Measurements from ENCODE around the gene SNTG2. TPM values are rescaled to one million over a fixed set of nuclear protein-coding genes. Genes with fewer than 3 reads are reported as not detected.

The SNTG2 gene
- total RNA-seq, 1 donor from 2014 or later: 2.7 TPM

DNA sequence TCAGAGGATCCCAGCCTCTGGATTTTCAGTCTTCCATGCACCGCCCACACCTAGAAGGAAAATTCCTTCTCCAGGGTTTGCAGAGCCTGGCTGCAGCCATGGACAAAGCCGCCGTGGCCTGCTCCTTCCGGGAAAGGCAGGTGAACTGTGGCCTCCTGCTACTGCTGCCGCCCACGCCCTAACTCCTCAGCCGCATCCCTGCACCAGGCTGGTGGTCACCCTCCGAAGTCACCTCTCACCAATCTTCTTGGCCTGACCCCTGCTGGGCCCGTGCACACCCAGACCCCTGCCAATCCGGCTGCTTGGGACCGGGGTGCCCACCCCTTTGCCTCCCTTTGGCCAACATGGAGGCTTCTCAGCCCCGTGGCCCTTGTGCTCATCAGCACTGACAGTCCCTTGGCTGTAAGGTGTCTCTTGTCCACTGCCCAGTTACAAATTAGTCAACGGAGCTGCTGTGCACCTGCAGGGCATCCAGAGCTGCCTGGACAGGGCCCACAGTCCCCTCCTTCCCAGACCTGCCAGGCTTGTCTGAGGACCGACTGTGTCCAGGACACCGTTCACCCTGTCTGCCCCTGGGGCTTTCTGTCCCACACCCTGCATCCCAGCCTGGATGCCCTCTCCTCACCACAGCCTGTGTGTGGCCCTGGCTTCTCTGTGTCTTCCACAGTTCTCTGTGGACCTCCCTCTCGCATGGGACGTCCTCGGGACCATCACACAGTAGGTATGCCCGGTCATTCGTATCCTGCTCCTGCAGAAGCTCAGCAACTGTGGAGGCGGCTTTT lies 332.6 kb downstream of the SNTG2 start:
- DNase-seq: no peak

DNA sequence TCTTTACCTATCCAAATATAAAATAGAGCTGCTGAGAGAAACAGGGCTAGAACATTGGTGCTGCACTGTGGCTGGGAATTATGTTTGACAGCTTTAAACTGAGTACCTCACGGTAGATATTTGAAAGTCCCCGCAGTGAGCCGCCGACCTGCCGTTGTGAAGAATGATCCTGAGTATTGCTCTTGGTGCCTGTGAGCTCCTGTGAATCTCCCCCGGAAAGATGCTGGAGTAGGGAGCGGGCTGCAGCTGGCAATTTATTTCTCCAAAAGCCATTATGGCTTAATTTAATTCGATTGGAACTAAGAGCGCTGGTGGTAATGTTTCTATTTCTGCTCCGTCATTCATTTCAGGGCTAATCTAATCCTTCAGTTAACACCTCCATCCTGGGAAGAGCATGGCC lies 333.2 kb downstream of the SNTG2 start:
- DNase-seq: no peak

DNA sequence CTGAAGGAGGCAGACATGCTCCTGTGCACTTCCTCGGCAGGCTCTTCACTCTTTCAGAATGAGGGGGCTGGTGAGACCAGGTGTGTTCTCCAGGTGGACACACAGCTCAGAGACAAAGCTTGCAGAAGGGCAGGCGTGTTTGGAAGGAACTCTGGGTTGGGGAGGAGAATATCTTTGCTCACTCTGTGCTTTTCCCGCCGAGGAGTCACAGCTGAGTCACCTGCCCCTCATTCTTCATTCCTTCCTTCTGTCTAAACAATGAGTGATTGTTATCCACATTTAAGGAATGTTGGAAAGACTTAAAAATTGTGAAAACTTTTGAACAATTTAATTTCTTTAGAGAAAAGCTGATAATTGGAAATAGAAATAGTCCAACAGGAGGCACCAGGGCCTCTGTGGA lies 336.3 kb downstream of the SNTG2 start:
- no peak for DNase-seq

DNA sequence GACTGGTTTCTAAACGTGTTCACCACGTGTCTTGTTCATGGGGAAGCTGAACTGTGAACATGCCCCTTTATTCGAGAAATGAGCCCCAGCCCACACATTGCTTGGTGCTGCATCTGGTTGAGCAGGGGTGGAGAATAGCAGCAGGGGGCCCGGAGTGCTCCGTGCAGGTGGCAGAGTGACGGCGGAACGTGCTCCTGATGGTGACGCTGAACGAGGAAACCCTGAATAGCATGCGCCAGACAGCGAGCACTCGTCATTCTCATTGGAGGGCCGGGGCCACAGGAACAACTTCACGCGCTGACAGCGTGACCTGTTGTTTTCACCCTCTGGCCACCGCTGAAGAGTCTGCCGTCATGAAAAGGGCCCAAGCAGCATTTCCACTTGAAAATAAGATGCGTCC lies 336.8 kb downstream of the SNTG2 start:
- no peak for DNase-seq

DNA sequence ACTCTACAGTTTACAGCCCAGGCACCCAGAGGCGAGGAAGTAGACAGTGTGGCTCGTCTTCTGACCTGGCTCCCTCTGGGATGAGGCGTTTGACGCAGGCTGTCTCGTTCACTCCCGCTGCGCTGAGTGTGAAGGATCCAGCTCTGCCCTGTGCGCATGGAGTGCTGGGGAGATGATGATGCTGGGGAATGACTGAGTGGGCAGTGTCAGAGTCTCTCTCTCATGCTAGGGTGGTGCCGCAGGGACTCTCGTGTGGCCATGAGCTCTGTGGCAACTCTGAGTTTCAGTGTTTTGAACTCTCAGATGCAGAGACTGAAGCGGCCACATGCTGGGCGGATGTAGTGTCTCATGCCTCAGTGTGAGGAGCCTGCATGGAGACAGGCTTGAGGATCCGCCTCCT lies 344.3 kb downstream of the SNTG2 start:
- no peak for DNase-seq

DNA sequence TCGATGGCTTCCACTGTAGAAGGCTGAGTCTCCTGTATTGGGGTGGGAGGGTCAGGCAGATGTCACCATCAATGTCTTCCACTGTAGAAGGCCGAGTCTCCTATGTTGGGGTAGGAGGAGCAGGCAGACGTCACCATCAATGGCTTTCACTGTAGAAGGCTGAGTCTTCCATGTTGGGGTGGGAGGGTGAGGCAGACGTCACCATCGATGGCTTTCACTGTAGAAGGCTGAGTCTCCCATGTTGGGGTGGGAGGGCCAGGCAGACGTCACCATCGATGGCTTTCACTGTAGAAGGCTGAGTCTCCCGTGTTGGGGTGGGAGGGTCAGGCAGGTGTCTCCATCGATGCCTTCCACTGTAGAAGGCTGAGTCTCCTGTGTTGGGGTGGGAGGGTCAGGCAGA lies 345.1 kb downstream of the SNTG2 start:
- no peak for DNase-seq

DNA sequence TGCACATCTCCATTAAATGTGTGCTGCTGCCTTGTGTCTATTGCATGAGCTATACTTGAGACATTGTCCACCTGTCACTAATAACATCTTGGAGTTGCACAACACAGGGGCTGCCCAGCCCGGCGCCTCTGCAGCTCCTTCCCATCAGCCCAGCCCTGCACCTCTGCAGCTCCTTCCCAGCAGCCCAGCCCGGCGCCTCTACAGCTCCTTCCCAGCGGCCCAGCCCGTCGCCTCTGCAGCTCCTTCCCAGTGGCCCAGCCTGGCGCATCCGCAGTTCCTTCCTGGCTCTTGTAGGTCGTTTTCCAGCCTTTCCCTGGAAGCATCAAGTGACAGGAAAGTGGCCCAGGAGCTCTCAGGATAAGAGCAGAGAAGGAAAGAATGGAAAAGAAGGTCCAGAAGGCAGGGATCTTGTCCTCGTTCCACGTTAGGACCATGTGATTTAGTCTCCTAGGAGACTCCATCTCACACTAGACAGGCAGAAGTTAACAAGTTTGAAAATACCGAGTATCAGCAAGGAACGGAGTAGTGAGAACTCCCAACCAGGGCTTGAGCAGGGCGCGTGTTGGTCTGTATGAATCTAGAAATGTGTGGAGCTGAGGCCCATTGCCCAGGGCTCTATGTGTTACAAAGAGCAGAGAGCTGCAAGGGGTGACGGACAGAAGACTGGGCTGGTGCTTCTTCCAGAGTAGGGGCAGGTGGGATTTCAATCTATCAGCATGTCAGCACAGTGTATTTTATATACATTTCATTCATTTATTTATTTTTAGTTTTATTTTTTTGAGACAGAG lies 346.9 kb downstream of the SNTG2 start:
- no peak for DNase-seq

DNA sequence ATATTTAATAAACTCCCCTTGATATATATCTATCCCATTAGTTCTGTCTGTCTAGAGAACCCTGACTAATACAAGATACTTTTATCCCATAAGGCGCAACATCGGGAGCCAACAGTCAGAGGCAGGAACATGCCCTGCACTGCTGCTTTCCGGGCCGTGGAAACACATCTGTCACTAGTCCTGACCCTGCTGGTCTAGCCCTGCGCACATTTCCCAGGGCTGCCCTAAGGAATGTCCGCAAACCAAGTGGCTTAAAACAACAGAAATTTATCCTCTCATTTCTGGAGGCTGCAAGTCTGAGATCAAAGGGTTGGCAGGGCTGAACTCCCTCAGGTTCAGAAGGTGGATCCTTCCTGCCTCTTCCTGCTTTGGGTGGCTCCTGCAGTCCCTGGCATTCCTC lies 348.4 kb downstream of the SNTG2 start:
- DNase-seq: no peak

DNA sequence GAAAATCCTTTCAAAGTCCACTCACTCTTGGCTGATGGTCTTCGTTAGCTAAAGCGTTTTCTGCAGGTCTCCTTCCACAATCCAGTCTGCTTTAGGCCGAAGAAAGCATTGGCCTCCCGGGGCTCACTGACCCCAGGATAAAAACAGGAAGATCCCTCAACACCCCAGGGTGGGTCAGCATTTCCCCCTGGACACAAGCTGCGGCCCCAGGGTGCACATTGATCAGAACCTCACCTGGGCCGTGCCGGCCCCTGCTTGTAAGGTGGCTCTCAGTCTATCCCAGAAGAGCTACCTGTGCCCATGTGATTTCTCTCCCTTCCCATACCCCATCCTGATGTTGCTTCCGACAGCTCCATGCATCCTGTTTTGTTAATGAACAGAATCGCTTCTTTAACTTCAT lies 349.6 kb downstream of the SNTG2 start:
- no peak for DNase-seq

DNA sequence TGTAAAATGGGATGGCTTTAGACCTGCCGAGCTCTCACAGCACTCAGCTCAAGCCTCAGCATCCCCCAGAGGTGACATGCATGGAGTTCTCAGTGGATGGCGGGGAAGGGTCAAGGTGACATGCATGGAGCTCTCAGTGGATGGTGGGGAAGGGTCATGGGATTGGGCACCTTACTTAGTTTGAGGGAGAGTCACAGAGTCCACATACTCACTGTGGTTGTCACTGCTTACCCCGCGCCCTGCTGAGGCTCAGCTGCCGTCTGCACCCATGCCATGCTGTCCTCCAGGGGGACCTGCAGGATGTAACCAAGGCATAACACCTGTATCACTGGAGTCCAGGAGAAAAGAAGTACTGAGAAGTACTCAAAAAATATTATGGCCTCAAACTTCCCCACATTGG lies 350.4 kb downstream of the SNTG2 start:
- DNase-seq: no peak

DNA sequence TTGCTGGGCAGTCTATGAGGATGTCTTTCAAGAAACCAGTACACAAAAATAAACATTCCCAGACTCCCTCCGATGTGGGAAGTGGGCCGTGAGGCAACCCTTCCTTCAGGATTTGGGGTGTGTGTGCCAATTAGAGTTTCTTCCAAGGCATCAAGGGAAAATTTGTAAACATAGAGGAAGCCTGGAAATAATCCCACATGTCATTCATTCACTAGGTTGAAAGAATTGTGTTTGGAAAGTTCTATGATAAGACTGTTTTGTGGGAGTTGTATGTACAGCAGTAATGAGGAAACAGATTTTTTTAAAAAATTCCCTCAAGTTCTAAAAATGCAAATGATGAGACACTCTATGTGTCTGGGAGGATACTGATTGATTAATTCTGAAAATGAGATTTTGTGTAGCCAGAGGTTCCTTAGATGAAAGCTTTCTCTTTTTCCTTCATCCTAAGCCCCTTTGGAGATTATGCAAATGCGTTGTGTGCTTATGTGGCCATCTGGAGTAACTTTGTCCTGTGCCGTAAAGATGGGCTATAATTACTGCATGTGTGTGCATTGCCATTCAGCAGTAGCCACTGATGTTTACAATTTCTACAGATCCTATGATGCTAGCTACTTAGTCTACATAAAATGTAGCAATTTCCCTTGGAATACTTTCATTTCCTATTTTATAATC lies 354.8 kb downstream of the SNTG2 start:
- no peak for DNase-seq

DNA sequence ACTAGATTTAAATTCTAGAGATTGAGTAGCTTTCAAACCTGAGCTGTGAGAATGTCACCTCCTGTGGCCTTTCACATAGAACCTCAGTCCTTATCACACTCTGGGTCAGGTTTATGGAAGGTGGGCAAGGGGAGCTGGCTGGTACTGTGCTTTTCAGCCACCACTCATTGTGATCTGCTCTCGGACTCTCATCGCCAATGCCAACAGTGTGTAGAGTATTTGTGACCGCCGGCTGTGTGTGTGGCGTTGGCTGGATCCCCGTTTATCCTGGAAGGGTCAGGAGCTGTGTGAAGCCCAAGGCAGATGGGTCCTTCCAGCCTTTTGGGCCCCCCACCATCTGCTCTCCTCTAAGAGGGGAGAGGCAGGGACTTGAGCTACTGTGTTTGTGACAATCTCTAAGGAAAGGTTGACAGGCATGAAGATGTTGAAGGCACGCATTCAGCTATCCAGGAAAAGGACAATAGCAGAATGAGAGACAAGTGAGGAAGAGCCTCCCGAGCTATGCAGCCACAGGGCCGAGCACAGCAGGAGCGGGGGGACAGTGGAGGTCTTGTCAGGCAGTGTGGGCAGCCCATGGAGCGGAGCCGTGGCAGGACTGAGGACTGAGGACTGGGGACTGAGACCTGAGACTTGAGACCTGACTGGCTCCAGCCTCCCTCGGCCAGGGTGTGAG lies 355.5 kb downstream of the SNTG2 start:
- DNase-seq: no peak

DNA sequence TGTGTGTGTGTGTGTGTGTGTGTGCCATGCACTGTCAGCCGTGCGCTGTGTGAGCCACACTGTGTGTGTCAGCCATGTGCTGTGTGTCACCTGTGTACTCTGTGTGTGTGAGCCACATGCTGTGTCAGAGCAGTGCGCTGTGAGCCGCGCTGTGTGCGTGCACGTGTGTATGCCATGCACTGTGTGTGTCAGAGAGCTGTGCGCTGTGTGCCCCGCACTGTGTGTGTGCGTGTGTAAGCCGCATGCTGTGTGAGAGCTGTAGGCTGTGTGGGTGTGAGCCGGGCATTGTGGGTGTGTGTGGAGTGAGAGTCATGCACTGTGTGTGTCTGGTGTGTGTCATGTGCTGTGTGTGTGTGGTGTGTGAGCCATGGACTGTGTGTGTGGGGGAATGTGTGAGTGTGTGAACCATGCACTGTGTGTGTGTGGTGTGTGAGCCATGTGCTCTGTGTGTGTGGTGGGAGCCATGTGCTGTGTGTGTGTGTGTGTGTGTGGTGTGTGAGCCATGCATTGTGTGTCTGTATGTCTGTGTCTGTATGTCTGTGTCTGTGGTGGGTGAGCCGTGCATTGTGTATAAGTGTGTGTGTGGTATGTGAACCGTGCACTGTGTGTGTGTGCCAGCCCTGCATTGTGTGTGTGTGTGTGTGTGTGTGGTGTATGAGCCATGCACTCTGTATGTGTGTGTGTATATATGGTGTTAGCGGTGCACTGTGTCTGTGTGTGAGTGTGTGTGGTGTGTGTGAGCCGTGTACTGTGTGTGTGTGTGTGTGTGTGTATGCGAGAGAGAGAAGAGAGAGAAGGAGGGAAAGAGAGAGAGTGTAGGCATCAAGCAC lies 356.3 kb downstream of the SNTG2 start:
- no peak for DNase-seq

DNA sequence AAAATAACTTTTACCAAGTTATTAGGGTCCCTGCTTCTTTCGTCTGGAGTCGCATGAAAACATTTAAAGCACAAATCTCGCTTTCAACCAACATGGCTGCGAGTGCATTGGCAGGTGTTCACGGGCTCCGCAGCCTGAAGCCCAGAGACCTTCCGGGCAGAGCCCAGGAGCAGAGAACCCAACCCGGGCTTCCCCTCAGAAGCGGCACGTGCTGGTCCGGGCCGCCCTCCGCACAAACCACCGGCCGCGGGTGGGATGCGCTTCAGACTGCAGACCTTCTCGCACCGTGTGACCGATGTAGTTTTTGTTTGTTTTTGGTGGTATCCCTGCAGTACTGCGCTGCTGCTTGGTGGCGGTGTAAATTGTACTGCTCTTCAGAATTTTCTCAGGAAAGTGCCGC lies 357.0 kb downstream of the SNTG2 start:
- no peak for DNase-seq

DNA sequence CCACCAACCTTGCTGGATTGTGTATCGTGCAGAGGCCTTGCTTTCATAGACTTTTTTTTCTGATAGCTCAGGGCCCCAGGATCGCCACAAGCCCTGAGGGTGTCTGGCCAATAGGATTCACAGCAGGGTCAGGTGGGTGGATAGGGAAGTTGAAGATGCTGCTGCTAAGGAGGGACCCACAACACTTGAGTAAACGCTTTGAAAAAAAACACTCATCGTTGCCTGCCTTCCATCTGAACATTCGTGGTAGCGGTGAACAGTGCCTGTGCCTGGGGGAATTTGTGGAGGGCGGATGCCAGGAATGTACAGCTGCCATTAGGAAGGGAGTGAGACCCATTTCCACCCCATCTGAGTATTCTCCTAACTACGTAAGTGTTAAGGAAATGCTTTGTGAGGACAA lies 358.0 kb downstream of the SNTG2 start:
- DNase-seq: no peak

DNA sequence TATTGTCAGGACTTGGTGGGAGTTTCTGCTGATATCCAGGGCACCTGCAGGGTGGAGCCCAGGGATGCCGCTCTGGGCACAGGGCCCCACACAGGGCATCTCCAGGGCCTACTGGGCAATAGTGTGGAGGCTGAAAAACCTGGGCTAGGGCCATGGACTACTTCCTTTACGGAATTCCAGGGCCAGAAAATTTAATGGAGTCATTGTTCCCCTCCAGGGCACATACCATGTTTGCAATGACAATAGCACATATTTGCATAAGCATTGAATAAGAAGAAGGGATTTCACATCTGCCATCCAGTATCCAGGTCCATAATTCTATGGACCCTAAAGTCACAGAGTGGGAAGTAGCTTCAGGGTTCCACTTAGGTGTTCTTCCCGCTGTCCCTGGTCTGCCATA lies 358.9 kb downstream of the SNTG2 start:
- DNase-seq: no peak

DNA sequence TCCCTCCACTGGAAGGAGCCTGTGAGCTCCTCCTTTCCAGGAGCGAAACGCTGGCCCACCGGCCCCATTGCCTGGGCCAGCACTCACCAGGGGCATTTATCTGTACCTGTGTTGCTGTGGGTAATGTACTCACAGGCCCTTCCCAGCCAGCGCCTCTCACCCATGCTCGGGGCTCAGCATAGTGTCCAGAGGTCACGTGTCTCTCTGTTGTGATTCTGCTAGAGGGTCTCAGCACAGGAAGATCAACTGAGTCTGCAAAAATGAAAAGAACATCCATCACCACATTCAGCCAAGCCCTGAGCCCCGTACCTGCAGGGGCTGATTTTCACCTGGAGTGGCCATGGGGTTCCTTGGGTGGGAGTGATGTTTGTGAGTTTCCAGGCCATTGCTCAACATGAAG lies 359.6 kb downstream of the SNTG2 start:
- no peak for DNase-seq

DNA sequence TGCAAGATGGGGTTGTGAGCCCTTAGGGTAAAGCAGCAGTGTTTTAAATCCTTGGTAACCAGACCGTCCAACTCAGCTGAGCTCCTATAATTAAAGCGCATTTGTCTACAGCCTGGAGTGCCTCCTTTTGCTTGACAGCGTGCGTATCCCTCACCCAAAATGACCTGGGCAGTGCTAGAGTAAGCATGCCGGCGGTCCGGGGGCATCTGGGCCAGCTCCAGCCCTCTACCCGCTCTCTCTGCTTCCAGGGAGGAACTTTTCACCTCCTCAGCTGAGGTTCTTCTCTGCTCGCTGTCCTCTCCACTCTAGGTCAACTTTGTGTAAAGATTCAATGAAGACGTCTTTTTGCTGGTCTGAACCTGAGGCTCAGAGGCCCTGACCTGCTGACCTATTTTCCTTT lies 360.2 kb downstream of the SNTG2 start:
- DNase-seq: no peak

DNA sequence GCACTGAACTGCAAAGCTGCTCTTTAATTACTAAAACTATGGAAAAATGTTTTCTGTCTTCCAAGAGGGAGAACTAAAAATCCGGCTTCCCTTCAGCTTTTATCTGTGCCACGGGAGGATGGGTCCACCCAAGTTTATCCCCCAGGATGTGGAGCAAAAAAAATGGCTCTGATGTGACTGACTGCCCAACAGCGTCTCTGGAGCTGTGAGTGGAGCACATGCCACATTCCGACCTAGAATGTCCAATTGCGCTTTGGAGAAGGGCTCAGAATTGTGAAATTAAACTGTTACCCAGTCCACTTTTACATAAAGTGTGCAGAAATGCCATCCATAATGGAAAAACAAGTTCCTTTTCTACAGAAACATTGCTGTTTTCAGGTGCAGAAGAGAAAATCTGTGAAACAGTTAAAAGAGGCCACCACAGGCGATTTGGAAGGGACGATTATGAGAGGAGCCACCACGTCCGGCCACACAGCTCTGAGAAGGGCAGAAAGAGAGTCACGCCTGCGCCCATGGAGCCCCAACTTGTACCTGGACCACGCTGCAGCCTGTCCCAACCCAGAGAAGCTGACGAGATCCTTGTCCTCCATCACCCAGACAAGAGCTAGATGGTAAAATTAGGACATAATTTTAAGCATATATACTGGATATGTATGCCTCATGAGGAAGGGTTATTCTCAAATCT lies 362.7 kb downstream of the SNTG2 start:
- no peak for DNase-seq

DNA sequence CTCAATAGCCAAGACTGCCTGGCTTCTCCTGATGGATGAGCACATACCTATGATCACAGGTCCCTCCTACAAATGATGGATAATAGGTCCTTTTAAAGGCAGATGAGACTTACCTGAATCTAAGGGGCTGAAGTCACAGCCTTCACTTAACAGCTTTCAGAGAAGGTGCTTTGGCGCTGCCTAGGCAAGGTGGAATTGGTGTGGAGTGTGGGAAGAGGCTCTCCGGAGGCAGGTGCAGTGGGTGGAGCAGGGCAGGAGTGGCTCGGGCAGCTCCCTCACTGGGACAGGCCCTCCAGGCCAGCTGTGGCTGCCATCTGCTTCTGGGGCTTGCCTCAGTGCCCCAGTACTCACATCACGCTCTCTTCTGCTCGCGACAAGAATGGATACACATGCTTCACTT lies 363.6 kb downstream of the SNTG2 start:
- DNase-seq: no peak

DNA sequence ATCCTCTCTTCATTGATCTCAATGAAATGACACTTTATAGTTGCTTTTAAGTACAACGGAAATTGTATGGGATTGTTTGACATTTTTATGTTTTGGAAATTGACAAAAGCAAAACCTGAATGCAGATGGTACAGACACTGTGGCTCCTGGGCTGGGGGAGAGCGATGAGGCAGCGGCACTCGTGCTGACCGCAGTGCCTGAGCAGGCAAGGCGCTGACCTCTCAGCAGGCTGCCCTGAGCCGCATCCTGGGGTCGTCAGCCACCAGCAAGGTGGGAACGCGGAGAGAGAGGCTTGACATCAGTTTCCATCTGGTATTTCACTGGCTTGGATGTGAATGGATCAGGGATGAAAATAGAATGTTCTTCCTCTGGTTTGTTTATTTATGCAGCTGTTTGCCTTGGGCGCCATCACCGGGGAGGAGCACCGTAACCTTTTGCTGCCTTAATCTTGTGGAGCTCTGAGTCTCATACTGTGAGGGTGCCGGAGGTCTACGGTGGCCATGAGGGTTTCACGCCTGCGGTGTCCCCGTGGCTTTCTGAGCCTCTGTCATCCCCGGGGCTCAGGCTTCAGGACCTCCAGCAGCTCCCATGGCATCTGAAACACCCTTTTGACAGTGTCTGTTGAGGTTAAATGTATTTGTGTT lies 367.8 kb downstream of the SNTG2 start:
- peak; percentile 12 for DNase-seq
